Measurements from ENCODE around the gene NOC2L. TPM values are rescaled to one million over a fixed set of nuclear protein-coding genes. Genes with fewer than 3 reads are reported as not detected.

Gene NOC2L
- total RNA-seq, 1 donor from 2014 or later, result 33.2 TPM

DNA sequence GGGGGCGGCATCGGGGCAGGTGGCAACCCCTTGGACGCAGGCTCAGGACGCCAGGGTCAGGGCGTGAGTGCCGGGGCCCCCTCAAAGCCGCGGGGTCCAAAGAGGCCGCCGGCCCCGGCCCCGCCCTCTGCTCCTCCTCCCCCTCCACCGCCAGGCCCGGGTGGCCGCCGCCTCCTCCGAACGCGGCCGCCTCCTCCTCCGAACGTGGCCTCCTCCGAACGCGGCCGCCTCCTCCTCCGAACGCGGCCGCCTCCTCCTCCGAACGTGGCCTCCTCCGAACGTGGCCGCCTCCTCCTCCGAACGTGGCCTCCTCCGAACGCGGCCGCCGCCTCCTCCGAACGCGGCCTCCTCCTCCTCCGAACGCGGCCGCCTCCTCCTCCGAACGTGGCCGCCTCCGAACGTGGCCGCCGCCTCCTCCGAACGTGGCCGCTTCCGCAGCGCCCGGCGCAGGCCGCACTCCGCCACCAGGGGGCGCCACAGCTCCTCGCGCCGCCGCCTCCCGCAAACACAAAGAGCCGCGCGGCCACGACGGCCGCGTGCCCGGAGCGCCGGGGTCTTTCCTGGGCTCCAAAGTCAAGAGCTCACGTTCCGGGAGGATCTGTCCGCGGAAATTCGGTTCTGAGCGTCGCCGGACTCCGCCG lies 54.6 kb downstream of the NOC2L start:
- DNase-seq (ENCODE audit: low spot score in 2 of 2), result peak; percentile 8 to 89
- Histone ChIP-seq H3K27me3 (no peaks in the 10 kb centered on the region), H3K27ac (peak overlapping the region in 1 of 2 donors; percentile 26), H3K9me3 (no peaks in the 10 kb centered on the region), H3K4me1 (no peaks in the 10 kb centered on the region), H3K36me3 (no peaks in the 10 kb centered on the region), H3K4me3 (peak overlapping the region; percentile 45 to 68)
- TF ChIP-seq, protein P1, sequence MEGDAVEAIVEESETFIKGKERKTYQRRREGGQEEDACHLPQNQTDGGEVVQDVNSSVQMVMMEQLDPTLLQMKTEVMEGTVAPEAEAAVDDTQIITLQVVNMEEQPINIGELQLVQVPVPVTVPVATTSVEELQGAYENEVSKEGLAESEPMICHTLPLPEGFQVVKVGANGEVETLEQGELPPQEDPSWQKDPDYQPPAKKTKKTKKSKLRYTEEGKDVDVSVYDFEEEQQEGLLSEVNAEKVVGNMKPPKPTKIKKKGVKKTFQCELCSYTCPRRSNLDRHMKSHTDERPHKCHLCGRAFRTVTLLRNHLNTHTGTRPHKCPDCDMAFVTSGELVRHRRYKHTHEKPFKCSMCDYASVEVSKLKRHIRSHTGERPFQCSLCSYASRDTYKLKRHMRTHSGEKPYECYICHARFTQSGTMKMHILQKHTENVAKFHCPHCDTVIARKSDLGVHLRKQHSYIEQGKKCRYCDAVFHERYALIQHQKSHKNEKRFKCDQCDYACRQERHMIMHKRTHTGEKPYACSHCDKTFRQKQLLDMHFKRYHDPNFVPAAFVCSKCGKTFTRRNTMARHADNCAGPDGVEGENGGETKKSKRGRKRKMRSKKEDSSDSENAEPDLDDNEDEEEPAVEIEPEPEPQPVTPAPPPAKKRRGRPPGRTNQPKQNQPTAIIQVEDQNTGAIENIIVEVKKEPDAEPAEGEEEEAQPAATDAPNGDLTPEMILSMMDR (IDR thresholded peaks at IDR 0.05), result peak; percentile 70 to 94 (median 88)
- intact Hi-C loops (cut with DNase I), result loop anchor here (1.0 to 2.0 kb wide), 2 partner anchors 17 to 34 kb away; no protein-coding TSS in a partner anchor

DNA sequence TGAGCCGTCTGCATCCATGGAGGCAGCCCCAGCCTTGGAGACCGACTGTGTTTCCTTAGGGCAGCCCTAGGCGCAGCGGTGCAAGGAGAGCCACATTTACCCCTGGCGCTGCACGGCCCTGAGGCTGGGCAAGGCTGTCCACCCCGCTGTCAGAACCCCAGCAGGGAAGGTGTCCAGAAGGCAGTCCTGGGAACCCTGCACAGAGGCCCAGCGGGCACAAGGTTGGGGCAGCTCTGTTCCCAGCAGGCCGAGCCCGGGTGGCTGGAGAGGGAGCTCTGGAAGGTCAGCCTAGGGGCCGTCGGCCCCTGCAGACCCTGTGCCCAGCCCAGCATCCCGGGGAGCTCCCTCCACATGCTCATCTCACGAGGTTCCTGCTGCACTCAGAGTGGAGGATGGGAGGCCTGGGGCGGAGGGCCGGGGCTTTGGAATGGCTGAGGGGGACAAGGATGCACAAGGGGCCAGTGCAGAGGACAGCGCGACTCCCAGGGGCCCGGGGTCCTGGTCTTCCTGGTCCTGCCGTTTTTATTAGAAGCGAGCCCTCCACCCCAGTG lies 55.3 kb downstream of the NOC2L start:
- H3K4me1 ChIP-seq, result no peaks in the 10 kb centered on the region
- no peaks in the 10 kb centered on the region for H3K36me3 ChIP-seq
- no peaks in the 10 kb centered on the region for H3K9me3 ChIP-seq
- TF ChIP-seq, protein P1 (IDR thresholded peaks at IDR 0.05), result no peak
- H3K27me3 ChIP-seq, result no peaks in the 10 kb centered on the region
- intact Hi-C loops (cut with DNase I), result loop anchor here (1.0 to 2.0 kb wide), 2 partner anchors 18 to 35 kb away; no protein-coding TSS in a partner anchor
- H3K27ac ChIP-seq, result no peak overlapping the region
- peak in 1 of 2 donors; percentile 5 for DNase-seq (ENCODE audit: low spot score in 2 of 2)
- H3K4me3 ChIP-seq, result peak overlapping the region in 1 of 2 donors; percentile 45

DNA sequence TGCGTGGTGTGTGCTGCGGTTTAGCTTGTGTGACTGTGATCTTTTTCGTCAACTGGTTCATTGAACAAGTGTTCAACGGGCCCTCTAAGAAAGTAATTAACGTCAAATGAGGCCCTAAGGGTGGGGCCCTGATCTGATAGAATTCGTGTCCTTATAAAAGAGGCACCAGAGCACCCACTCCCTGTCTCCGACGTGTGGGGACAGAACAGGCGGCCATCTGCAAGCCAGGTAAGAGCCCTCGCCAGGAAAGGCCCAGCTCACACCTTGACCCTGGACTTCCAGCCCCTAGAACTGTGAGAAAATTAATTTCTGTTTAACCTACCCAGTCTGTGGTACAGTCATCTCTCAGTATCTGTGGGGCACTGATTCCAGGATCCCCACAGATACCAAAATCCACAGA lies 55.8 kb downstream of the NOC2L start:
- Histone ChIP-seq H3K27ac (no peak overlapping the region), H3K9me3 (no peaks in the 10 kb centered on the region), H3K4me3 (no peak overlapping the region), H3K36me3 (no peaks in the 10 kb centered on the region), H3K27me3 (no peaks in the 10 kb centered on the region), H3K4me1 (no peaks in the 10 kb centered on the region)
- intact Hi-C loops (cut with DNase I), result no loop called here
- DNase-seq (ENCODE audit: low spot score in 2 of 2), result no peak
- TF ChIP-seq, protein P1 (IDR thresholded peaks at IDR 0.05), result no peak

DNA sequence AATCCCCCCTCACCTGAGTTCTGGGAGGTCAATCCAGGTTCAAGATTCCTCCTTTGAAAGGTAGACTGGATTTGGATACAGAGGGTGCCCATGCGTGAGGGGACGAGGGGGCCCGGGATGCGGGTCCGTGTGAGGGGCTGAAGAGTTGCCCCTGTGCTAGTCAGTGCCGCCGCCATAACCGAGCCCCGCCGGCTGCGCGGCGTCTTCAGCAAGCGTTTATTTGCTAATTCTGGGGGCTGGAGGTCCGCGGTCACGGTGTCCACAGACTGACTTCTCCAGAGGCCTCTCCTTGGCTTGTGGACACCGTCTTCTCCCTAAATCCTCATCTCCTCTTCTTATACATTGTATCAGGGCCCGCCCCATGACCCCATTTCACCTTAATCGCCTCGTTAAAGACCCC lies 56.3 kb downstream of the NOC2L start:
- no peak overlapping the region for H3K4me3 ChIP-seq
- H3K9me3 ChIP-seq, result no peaks in the 10 kb centered on the region
- TF ChIP-seq, protein P1 (IDR thresholded peaks at IDR 0.05), result no peak
- H3K36me3 ChIP-seq, result no peaks in the 10 kb centered on the region
- intact Hi-C loops (cut with DNase I), result no loop called here
- H3K27ac ChIP-seq, result no peak overlapping the region
- no peaks in the 10 kb centered on the region for H3K27me3 ChIP-seq
- H3K4me1 ChIP-seq, result no peaks in the 10 kb centered on the region
- DNase-seq (ENCODE audit: low spot score in 2 of 2), result no peak

- TF ChIP-seq, protein P1 (IDR thresholded peaks at IDR 0.05), result no peak
- Histone ChIP-seq H3K27me3 (no peaks in the 10 kb centered on the region), H3K9me3 (no peaks in the 10 kb centered on the region), H3K4me1 (no peaks in the 10 kb centered on the region), H3K27ac (no peak overlapping the region), H3K36me3 (no peaks in the 10 kb centered on the region), H3K4me3 (no peak overlapping the region)
- intact Hi-C loops (cut with DNase I), result no loop called here
- no peak for DNase-seq (ENCODE audit: low spot score in 2 of 2)
Observed at GRCh38 chr1:901108-901859, 57.8 kb downstream of the NOC2L start.
